ENCODE measurements around the gene BNIP3. TPM values are rescaled to one million over a fixed set of nuclear protein-coding genes. Genes with fewer than 3 reads are reported as not detected.
A peak's percentile ranks its signal among the peaks of the same experiment; 100 is the strongest.
"Not testable (repeated sequence)": the region's sequence is repeated elsewhere in the genome, so short reads cannot be mapped to it uniquely, and the experiment has no call there.

The BNIP3 gene
- total RNA-seq, 2 donors from 2014 or later, result 102 to 362 TPM

DNA sequence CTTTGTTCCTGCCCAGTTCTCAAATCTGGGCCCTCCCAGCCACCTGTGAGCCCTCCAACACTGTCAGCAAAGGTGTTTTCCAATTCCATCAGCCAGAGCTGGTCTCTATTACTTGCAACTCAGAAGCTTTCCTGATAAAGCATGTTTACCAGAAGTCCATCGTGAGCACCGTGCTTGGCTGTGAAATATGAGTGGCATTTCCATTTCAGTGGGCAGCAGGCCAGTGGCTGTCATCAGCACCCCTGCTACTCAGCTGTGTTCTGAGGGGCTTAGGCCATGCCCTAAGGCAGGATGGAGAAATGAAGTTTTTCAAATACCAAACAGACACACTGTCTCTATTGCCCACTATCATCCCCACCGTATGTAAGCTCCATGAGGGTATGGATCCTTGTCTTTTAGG, 12.7 kb upstream of the BNIP3 start:
- no peaks in the 10 kb centered on the region for H3K4me1 Mint-ChIP-seq
- H3K4me3 Mint-ChIP-seq, result no peak overlapping the region
- no peak for ATAC-seq (replicated peaks)
- no peaks in the 10 kb centered on the region for H3K27me3 Mint-ChIP-seq
- H3K36me3 Mint-ChIP-seq (ENCODE audit: low read depth), result no peaks in the 10 kb centered on the region
- H3K9me3 Mint-ChIP-seq, result no peaks in the 10 kb centered on the region
- no peak overlapping the region for H3K27ac Mint-ChIP-seq

DNA sequence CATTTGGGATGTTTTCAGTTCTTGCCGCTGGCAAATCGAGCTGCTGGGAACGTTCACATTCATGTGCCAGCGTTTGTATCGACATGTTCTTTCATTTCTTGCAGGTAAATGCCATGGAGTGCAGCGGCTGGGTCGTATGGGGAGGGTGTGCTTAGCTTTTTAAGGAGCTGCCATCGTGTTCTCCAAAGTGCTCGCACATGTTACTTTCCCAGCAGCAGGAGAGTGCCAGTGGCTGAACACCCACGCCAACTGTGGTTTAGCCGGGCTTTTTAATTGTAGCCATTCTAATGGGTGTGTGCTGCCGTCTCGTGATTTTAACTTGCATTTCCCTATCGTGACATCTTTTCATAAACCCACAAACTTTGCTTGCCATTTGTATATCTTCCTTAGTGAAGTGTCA, 11.6 kb upstream of the BNIP3 start:
- ATAC-seq (replicated peaks), result no peak
- no peaks in the 10 kb centered on the region for H3K27me3 Mint-ChIP-seq
- H3K27ac Mint-ChIP-seq, result no peak overlapping the region
- no peaks in the 10 kb centered on the region for H3K4me1 Mint-ChIP-seq
- no peaks in the 10 kb centered on the region for H3K36me3 Mint-ChIP-seq (ENCODE audit: low read depth)
- H3K9me3 Mint-ChIP-seq, result no peaks in the 10 kb centered on the region
- H3K4me3 Mint-ChIP-seq, result no peak overlapping the region

DNA sequence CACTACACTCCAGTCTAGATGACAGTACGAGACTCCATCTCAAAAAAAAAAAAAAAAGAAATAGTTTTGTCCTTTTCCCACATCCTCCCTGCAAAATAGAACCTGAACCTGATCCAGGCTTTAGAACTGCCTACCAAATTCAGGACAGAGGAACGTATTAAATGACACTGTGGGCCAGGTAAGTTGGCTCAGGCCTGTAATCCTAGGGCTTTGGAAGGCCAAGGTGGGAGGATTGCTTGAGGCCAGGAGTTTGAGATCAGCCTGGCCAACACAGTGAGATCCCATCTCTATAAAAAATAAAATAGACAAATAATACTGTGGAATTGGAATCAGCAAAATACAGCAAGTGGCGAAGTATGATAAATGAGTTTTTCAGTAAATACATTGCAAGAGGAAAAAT, 10.0 kb upstream of the BNIP3 start:
- Mint-ChIP-seq H3K4me1 (no peaks in the 10 kb centered on the region), H3K36me3 (ENCODE audit: low read depth) (no peaks in the 10 kb centered on the region), H3K4me3 (no peak overlapping the region), H3K27ac (no peak overlapping the region), H3K27me3 (no peaks in the 10 kb centered on the region), H3K9me3 (no peaks in the 10 kb centered on the region)
- no peak for ATAC-seq (replicated peaks)

- ATAC-seq (replicated peaks); H3K4me1 Mint-ChIP-seq; H3K4me3 Mint-ChIP-seq; H3K27ac Mint-ChIP-seq; H3K9me3 Mint-ChIP-seq; H3K36me3 Mint-ChIP-seq (ENCODE audit: low read depth); H3K27me3 Mint-ChIP-seq: not testable (repeated sequence)
These were observed 6.1 kb upstream of the BNIP3 start for GRCh38 chr10:131987786-131988185.

DNA sequence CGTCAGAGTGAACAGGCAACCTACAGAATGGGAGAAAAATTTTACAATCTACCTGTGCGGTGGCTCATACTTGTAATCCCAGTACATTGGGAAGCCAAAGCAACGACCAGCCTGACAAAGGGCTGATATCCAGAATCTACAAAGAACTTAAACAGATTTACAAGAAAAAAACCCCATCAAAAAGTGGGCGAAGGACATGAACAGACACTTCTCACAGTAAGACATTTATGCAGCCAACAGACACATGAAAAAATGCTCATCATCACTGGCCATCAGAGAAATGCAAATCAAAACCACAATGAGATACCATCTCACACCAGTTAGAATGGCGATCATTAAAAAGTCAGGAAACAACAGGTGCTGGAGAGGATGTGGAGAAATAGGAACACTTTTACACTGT, 5.6 kb upstream of the BNIP3 start:
- H3K9me3 Mint-ChIP-seq; H3K4me1 Mint-ChIP-seq; H3K4me3 Mint-ChIP-seq; H3K36me3 Mint-ChIP-seq (ENCODE audit: low read depth); H3K27ac Mint-ChIP-seq; ATAC-seq (replicated peaks); H3K27me3 Mint-ChIP-seq: not testable (repeated sequence)

- H3K36me3 Mint-ChIP-seq (ENCODE audit: low read depth); H3K27me3 Mint-ChIP-seq; ATAC-seq (replicated peaks); H3K4me3 Mint-ChIP-seq; H3K9me3 Mint-ChIP-seq; H3K4me1 Mint-ChIP-seq; H3K27ac Mint-ChIP-seq: not testable (repeated sequence)
These were observed 5.1 kb upstream of the BNIP3 start for GRCh38 chr10:131986851-131987250.

DNA sequence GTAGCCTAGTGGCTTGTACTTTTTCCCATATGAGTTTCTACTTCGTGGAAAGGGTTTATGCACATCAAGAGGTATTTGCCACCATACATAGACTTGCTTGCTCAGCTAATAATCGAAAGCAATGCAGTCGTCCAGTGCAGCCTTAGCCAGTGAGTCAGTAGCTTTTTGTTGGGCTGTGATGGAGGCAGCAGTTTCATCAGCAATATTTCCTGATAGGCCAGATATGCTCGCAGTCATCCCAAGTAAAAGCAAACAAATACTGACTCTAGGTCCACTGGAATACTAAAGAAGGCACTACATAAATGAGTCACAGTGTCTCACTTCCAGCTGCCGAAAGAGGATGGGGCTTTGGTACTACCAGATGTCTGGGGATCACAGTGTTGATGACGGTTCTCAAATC, 2.1 kb upstream of the BNIP3 start:
- Mint-ChIP-seq H3K4me1 (peaks cover 9% of the 10 kb centered on the region), H3K27me3 (no peaks in the 10 kb centered on the region), H3K27ac (peak overlapping the region; percentile 78), H3K36me3 (ENCODE audit: low read depth) (peaks cover 38% of the 10 kb centered on the region), H3K4me3 (peak overlapping the region; percentile 64), H3K9me3 (no peaks in the 10 kb centered on the region)
- no peak for ATAC-seq (replicated peaks)

DNA sequence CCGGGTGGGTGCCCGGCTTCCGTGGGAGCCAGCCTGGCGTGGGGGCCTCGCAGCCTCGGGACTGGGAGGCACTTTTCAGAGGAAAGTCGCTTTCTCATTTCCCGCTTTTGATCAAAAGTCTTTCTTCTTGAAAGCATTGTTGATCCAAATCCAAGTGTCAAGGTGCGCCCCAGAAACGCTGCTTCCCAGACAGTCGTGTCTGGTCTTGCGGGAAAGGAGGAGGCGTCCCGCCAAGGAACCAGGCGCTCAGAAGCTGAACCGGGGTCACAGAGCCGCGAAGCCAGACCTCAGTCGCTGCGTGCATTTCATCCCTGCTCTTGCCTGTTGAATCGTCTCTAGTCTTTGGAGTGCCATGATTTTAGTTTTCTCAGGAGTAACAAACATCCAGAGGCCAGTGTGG, 1.1 kb upstream of the BNIP3 start:
- ATAC-seq (replicated peaks), result no peak
- H3K4me1 Mint-ChIP-seq, result peaks cover 17% of the 10 kb centered on the region
- no peaks in the 10 kb centered on the region for H3K27me3 Mint-ChIP-seq
- H3K27ac Mint-ChIP-seq, result peak overlapping the region; percentile 78
- peak overlapping the region; percentile 64 for H3K4me3 Mint-ChIP-seq
- H3K36me3 Mint-ChIP-seq (ENCODE audit: low read depth), result peaks cover 48% of the 10 kb centered on the region
- H3K9me3 Mint-ChIP-seq, result no peaks in the 10 kb centered on the region

- ATAC-seq (replicated peaks), result peak; percentile 27
- Mint-ChIP-seq H3K27ac (no peak overlapping the region), H3K4me3 (peak overlapping the region; percentile 94), H3K4me1 (peaks cover 19% of the 10 kb centered on the region), H3K9me3 (no peaks in the 10 kb centered on the region), H3K27me3 (no peaks in the 10 kb centered on the region), H3K36me3 (ENCODE audit: low read depth) (peaks cover 53% of the 10 kb centered on the region)
These were observed 548 bp upstream of the BNIP3 start for GRCh38 chr10:131982185-131982756.

- Mint-ChIP-seq H3K9me3 (no peaks in the 10 kb centered on the region), H3K27ac (peak overlapping the region; percentile 91), H3K4me3 (peak overlapping the region; percentile 94), H3K27me3 (no peaks in the 10 kb centered on the region), H3K36me3 (ENCODE audit: low read depth) (peaks cover 67% of the 10 kb centered on the region), H3K4me1 (peaks cover 28% of the 10 kb centered on the region)
- ATAC-seq (replicated peaks), result no peak
These were observed 828 bp downstream of the BNIP3 start for GRCh38 chr10:131980761-131981428.

GRCh38 chr10:131980321-131980720, 1.4 kb downstream of the BNIP3 start:
- Mint-ChIP-seq H3K9me3 (no peaks in the 10 kb centered on the region), H3K4me1 (peaks cover 34% of the 10 kb centered on the region), H3K4me3 (peak overlapping the region; percentile 94), H3K27ac (peak overlapping the region; percentile 91), H3K27me3 (no peaks in the 10 kb centered on the region), H3K36me3 (ENCODE audit: low read depth) (peaks cover 73% of the 10 kb centered on the region)
- ATAC-seq (replicated peaks), result no peak

GRCh38 chr10:131979821-131980270, 1.9 kb downstream of the BNIP3 start:
- H3K27ac Mint-ChIP-seq, result peak overlapping the region; percentile 91
- H3K9me3 Mint-ChIP-seq, result no peaks in the 10 kb centered on the region
- H3K36me3 Mint-ChIP-seq (ENCODE audit: low read depth), result peaks cover 77% of the 10 kb centered on the region
- peak overlapping the region; percentile 94 for H3K4me3 Mint-ChIP-seq
- no peaks in the 10 kb centered on the region for H3K27me3 Mint-ChIP-seq
- ATAC-seq (replicated peaks), result no peak
- H3K4me1 Mint-ChIP-seq, result peaks cover 38% of the 10 kb centered on the region

- Mint-ChIP-seq H3K9me3 (no peaks in the 10 kb centered on the region), H3K36me3 (ENCODE audit: low read depth) (peaks cover 82% of the 10 kb centered on the region), H3K4me1 (peaks cover 41% of the 10 kb centered on the region), H3K27me3 (no peaks in the 10 kb centered on the region), H3K27ac (peak overlapping the region; percentile 91), H3K4me3 (peak overlapping the region; percentile 94)
- ATAC-seq (replicated peaks), result no peak
These were observed 2.4 kb downstream of the BNIP3 start for GRCh38 chr10:131979336-131979735.

GRCh38 chr10:131978851-131979250, 2.9 kb downstream of the BNIP3 start:
- Mint-ChIP-seq H3K36me3 (ENCODE audit: low read depth) (peaks cover 87% of the 10 kb centered on the region), H3K27ac (peak overlapping the region; percentile 91), H3K9me3 (no peaks in the 10 kb centered on the region), H3K27me3 (no peaks in the 10 kb centered on the region), H3K4me1 (peaks cover 43% of the 10 kb centered on the region), H3K4me3 (peak overlapping the region; percentile 94)
- no peak for ATAC-seq (replicated peaks)

DNA sequence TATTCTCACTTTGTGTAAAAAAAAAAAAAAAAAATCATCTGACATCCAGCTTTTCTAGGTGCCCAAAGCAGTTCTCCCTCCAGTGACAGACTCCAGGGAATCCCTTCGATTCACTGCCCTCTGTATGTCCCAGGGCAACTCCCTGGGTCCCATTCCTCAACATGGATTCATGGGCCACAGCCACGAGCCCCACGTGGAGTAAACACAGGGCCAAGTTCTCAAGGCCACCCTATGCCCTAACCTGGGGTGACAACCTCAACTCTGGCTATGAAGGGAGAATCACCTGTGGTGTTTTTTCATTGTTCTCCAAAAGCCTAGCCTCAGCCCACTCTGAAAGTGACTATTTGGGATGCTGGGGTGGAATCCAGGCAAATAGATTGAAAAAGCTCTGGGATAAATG, 3.4 kb downstream of the BNIP3 start:
- ATAC-seq (replicated peaks), result no peak
- H3K4me1 Mint-ChIP-seq, result peaks cover 48% of the 10 kb centered on the region
- no peaks in the 10 kb centered on the region for H3K9me3 Mint-ChIP-seq
- H3K27me3 Mint-ChIP-seq, result no peaks in the 10 kb centered on the region
- peak overlapping the region; percentile 94 for H3K4me3 Mint-ChIP-seq
- H3K27ac Mint-ChIP-seq, result peak overlapping the region; percentile 58
- peaks cover 91% of the 10 kb centered on the region for H3K36me3 Mint-ChIP-seq (ENCODE audit: low read depth)

Data from activated T-helper 17 cell treated with anti-CD3 and anti-CD28 coated beads, Interleukin-2, amount 50 U/mL, for 72 hours (primary cell).